CD4-positive, CD25-positive, alpha-beta regulatory T cell (primary cell): ENCODE data around the gene ZBTB7B. TPM values are rescaled to one million over a fixed set of nuclear protein-coding genes. Genes with fewer than 3 reads are reported as not detected.
"Not testable (repeated sequence)": the region's sequence is repeated elsewhere in the genome, so short reads cannot be mapped to it uniquely, and the experiment has no call there.

Experiments used
- ATAC-seq, 2 donors: fragments of 150-1000 bp; cut with Tn5 transposase; one replicate each; pipeline ENCODE4 v1.10.0; 2021; ENCODE audit warnings: low read depth in 2 of 2, moderate number of reproducible peaks in 2 of 2, moderate library complexity in 1 of 2
- DNase-seq, 3 donors: peaks; one replicate each; pipeline versions ENCODE4 v3.0.0 to v3.0.0-alpha.2; 2012 to 2022; ENCODE audit warnings: mixed read lengths in 1 of 3
- H3K27ac ChIP-seq: one replicate; pipeline ENCODE4 v1.7.0; 2013; ENCODE audit warnings: mild to moderate bottlenecking, low read length; ENCODE audit not compliant: insufficient read depth, poor library complexity, severe bottlenecking
- H3K27me3 ChIP-seq: one replicate; pipeline ENCODE4 v1.7.0; 2013; ENCODE audit warnings: low read length; ENCODE audit not compliant: control insufficient read depth, insufficient read depth
- H3K36me3 ChIP-seq: one replicate; pipeline ENCODE4 v1.7.0; 2013; ENCODE audit warnings: mild to moderate bottlenecking, low read length, moderate library complexity; ENCODE audit not compliant: control insufficient read depth, insufficient read depth
- H3K4me1 ChIP-seq: 2 replicates; pipeline ENCODE4 v1.7.0; 2013; ENCODE audit warnings: mild to moderate bottlenecking, low read length; ENCODE audit not compliant: insufficient read depth, control insufficient read depth, poor library complexity, severe bottlenecking
- H3K4me3 ChIP-seq: one replicate; pipeline ENCODE4 v1.7.0; 2013; ENCODE audit warnings: low read depth, mild to moderate bottlenecking, low read length, moderate library complexity
- H3K9me3 ChIP-seq, 2 experiments: 1 replicate in 1 of 2; 2 replicates in 1 of 2; pipeline ENCODE4 v1.7.0; 2013; ENCODE audit warnings: low read length in 2 of 2, mild to moderate bottlenecking in 1 of 2, moderate library complexity in 1 of 2; ENCODE audit not compliant: control insufficient read depth in 2 of 2
- H3K27ac Mint-ChIP-seq, 3 donors: one replicate each; pipeline ENCODE4 v1.8.0; 2020 to 2022; ENCODE audit warnings: mild to moderate bottlenecking in 3 of 3, mixed read lengths in 3 of 3, moderate library complexity in 2 of 3
- H3K27me3 Mint-ChIP-seq: one replicate; pipeline ENCODE4 v1.8.0; 2022; ENCODE audit warnings: mild to moderate bottlenecking, mixed read lengths
- H3K36me3 Mint-ChIP-seq: one replicate; pipeline ENCODE4 v1.8.0; 2020; ENCODE audit warnings: mixed read lengths
- H3K4me1 Mint-ChIP-seq, 4 donors: one replicate each; pipeline ENCODE4 v1.8.0; 2020 to 2022; ENCODE audit warnings: mixed read lengths in 4 of 4, mild to moderate bottlenecking in 1 of 4
- H3K4me3 Mint-ChIP-seq, 4 donors: one replicate each; pipeline ENCODE4 v1.8.0; 2020 to 2022; ENCODE audit warnings: mild to moderate bottlenecking in 4 of 4, mixed read lengths in 4 of 4, moderate library complexity in 3 of 4
- H3K9me3 Mint-ChIP-seq, 7 donors: one replicate each; pipeline ENCODE4 v1.8.0; 2020 to 2022; ENCODE audit warnings: mixed read lengths in 7 of 7, mild to moderate bottlenecking in 3 of 7, moderate library complexity in 2 of 7
- polyA plus RNA-seq, 4 donors: library from polyadenylated mRNA; unstranded; fragments of 300-500 nt; fragmentation: Illumina TruSeq; gene quantifications; one replicate each; pipeline ENCODE4 v1.2.3, GENCODE V29; 2021
- total RNA-seq: library from RNA; stranded (reverse); gene quantifications from one replicate; pipeline ENCODE4 v1.2.3, GENCODE V29; 2022

ZBTB7B gene
- total and polyA plus RNA-seq, 5 donors from 2014 or later: 3.7 to 68.0 (median 6.2) TPM

DNA sequence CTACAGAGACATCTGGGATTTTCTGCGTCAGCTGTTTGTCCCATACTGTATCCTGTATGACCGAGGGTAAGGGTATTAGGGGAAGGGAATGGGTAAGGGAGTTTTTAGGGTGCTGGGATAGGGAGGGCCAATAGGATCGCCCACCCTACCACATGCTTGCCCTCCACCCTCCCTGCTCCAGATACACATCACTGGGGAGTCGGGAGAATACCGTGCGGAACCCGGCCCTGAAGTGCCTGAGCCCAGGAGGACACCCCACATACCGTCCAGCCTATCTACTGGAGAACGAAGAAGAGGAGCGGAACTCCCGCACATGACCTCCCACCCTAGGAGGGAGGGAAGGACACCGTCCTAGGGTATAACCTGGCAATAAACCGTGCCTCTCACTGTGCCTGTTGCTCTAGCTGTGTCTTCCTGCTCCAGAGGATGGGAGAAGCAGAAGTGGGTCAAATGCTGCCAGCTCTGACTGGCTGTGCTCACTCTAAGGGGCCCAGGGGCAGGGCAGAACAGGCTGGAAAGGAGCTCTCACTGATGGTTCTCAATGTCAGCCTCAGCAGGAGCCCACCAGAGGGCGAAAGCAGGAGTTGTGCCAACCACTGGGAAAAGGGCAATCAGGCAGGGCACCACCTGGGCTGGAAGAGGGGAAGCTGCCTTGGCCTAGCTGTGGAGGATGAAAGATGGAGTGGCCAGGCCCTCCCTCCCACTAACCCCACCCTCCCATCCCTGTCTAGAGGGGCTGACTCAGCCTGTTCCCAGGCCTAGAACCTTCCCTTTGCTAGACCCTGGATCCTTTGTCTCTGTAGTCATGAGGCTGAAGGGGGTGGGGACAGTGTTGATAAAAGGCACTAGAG, 9.7 kb upstream of the ZBTB7B start:
- H3K36me3 ChIP-seq: peaks cover 26% of the 10 kb centered on the region
- H3K27ac Mint-ChIP-seq: no peak overlapping the region
- H3K9me3 Mint-ChIP-seq: no peaks in the 10 kb centered on the region
- H3K4me1 ChIP-seq: no peaks in the 10 kb centered on the region
- no peak overlapping the region for H3K27ac ChIP-seq
- H3K4me3 ChIP-seq: no peak overlapping the region
- H3K4me3 Mint-ChIP-seq: no peak overlapping the region
- no peaks in the 10 kb centered on the region for H3K27me3 Mint-ChIP-seq
- H3K36me3 Mint-ChIP-seq: peaks cover 13% of the 10 kb centered on the region
- DNase-seq (no peak), ATAC-seq (no peak)
- H3K27me3 ChIP-seq: no peaks in the 10 kb centered on the region
- no peaks in the 10 kb centered on the region for H3K9me3 ChIP-seq
- peaks cover 0 to 30% (median 7%) of the 10 kb centered on the region in 4 donors for H3K4me1 Mint-ChIP-seq

DNA sequence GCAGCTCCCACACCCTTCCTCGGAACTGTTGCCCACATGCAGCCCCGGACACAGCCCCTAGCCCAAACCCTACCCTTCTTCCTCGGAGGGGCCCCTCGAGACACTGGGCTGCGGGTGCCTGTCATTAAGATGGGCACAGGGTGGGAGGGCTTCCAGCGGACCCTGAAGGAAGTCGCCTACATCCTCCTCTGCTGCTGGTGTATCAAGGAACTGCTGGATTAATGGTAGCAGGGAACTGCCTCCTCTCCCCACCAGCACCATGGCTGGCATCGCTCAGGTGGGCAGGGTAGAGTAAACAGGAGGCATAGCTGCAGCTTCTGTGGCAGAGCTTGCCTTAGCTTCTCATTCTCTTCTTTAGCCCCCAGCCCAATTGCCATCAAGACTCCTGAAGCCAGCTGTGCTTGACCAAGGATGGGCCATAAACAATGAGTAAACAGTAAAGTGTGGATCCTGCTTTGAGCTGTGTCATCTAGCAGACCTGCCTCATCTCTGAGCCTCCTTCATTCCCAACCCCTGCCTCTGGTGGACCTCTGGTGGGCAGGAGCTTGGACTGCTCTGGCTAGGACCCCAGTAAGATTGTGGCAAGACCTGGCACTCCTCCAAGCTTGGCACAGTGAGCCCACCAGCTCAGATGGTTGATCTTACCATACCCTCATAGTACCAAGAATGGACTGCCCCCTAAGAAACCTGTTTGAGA, 8.9 kb upstream of the ZBTB7B start, which contains the start of gene LENEP:
LENEP (plus strand) TSS at position 15 of the 697 bp plus-strand sequence; CDS start at position 37, 22 bp downstream.
- Mint-ChIP-seq H3K9me3 (no peaks in the 10 kb centered on the region), H3K27me3 (no peaks in the 10 kb centered on the region), H3K36me3 (peaks cover 9% of the 10 kb centered on the region), H3K4me1 (peaks cover 0 to 28% (median 8%) of the 10 kb centered on the region in 4 donors), H3K4me3 (peak within 1 kb of the TSS in 1 of 4 donors; percentile 65), H3K27ac (peak within 1 kb of the TSS in 1 of 3 donors; percentile 56)
- DNase-seq: no peak
- H3K27ac ChIP-seq: no peak within 1 kb of the TSS
- H3K4me1 ChIP-seq: peaks cover 2% of the 10 kb centered on the region
- H3K36me3 ChIP-seq: peaks cover 18% of the 10 kb centered on the region
- H3K9me3 ChIP-seq: no peaks in the 10 kb centered on the region
- no peaks in the 10 kb centered on the region for H3K27me3 ChIP-seq
- no peak for ATAC-seq
- no peak within 1 kb of the TSS for H3K4me3 ChIP-seq

DNA sequence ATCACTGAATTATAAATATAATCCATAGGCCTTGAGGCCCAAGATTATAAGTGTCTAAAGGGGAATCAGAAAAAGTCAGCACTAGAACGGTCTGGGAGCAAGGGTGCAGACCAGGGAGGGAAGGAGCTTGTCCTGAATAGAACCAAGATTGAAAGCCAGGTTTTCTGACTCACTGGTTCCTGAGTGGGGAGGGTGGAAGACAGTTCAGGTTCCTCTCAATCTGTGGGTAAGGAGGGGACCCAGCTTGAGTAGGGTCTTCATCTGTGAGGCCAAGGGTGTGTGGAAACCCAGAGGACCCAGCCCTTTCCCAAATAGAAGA, 8.4 kb upstream of the ZBTB7B start:
- Mint-ChIP-seq H3K4me1 (peaks cover 0 to 28% (median 9%) of the 10 kb centered on the region in 4 donors), H3K9me3 (no peaks in the 10 kb centered on the region), H3K4me3 (peak overlapping the region in 1 of 4 donors; percentile 65), H3K27ac (no peak overlapping the region), H3K36me3 (peaks cover 9% of the 10 kb centered on the region), H3K27me3 (no peaks in the 10 kb centered on the region)
- Histone ChIP-seq H3K27ac (no peak overlapping the region), H3K4me1 (peaks cover 7% of the 10 kb centered on the region), H3K27me3 (no peaks in the 10 kb centered on the region), H3K36me3 (peaks cover 15% of the 10 kb centered on the region), H3K9me3 (no peaks in the 10 kb centered on the region), H3K4me3 (no peak overlapping the region)
- ATAC-seq: no peak
- no peak for DNase-seq

DNA sequence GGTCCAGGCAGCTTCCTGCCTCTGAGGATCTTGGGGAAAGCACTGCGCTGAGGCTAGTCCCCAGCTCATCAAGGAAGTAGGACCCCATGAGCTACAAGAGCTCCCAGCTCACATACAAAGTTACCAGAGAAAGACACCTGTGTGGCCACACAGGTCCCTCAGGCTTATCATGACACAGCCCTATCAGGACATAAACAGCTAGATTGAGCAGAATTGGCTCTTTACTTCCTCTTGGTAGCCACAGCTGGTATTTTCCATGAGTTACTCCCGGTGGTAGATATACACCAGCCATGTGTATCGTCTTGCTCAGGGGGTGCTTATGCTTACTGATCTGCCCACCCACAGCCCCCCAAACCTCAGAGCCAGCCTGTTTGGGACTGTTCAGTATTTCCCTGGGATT, 8.0 kb upstream of the ZBTB7B start:
- Histone ChIP-seq H3K9me3 (no peaks in the 10 kb centered on the region), H3K4me3 (no peak overlapping the region), H3K36me3 (peaks cover 11% of the 10 kb centered on the region), H3K27me3 (no peaks in the 10 kb centered on the region), H3K4me1 (peaks cover 10% of the 10 kb centered on the region), H3K27ac (no peak overlapping the region)
- peaks cover 0 to 26% (median 11%) of the 10 kb centered on the region in 4 donors for H3K4me1 Mint-ChIP-seq
- H3K9me3 Mint-ChIP-seq: no peaks in the 10 kb centered on the region
- H3K27ac Mint-ChIP-seq: peak overlapping the region in 2 of 3 donors; percentile 24 to 55
- H3K27me3 Mint-ChIP-seq: no peaks in the 10 kb centered on the region
- H3K4me3 Mint-ChIP-seq: peak overlapping the region in 1 of 4 donors; percentile 65
- DNase-seq: no peak
- no peak for ATAC-seq
- peaks cover 6% of the 10 kb centered on the region for H3K36me3 Mint-ChIP-seq

DNA sequence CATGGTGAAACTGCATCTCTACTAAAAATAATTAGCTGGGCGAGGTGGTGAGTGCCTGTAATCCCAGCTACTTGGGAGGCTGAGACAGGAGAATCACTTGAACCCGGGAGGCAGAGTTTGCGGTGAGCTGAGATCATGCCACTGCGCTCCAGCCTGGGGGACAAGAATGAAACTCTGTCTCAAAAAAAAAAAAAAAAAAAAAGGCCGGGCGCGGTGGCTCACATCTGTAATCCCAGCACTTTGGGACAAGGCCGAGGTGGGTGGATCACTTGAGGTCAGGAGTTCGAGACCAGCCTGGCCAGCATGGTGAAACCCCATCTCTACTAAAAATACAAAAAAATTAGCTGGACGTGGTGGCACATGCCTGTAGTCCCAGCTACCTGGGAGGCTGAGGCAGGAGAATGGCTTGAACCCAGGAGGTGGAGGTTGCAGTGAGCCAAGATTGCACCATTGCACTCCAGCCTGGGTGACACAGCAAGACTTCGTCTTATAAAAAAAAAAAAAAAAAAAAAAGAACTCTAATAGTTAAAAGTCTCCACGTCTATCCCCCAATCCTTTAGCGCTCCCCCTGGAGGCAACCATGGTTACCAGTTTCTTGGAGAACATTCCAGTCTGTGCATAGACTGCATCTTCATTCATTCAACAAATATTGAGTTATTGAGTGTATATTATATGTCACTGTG, 7.2 kb upstream of the ZBTB7B start:
- H3K27me3 ChIP-seq, H3K36me3 Mint-ChIP-seq, H3K9me3 ChIP-seq, H3K9me3 Mint-ChIP-seq, H3K36me3 ChIP-seq, DNase-seq, ATAC-seq, H3K27me3 Mint-ChIP-seq, H3K4me3 ChIP-seq, H3K27ac ChIP-seq: not testable (repeated sequence)
- peaks cover 18% of the 10 kb centered on the region for H3K4me1 ChIP-seq
- Mint-ChIP-seq H3K4me3 (peak overlapping the region in 1 of 4 donors; percentile 65), H3K4me1 (peaks cover 0 to 33% (median 15%) of the 10 kb centered on the region in 4 donors), H3K27ac (peak overlapping the region in 1 of 3 donors; percentile 24)

DNA sequence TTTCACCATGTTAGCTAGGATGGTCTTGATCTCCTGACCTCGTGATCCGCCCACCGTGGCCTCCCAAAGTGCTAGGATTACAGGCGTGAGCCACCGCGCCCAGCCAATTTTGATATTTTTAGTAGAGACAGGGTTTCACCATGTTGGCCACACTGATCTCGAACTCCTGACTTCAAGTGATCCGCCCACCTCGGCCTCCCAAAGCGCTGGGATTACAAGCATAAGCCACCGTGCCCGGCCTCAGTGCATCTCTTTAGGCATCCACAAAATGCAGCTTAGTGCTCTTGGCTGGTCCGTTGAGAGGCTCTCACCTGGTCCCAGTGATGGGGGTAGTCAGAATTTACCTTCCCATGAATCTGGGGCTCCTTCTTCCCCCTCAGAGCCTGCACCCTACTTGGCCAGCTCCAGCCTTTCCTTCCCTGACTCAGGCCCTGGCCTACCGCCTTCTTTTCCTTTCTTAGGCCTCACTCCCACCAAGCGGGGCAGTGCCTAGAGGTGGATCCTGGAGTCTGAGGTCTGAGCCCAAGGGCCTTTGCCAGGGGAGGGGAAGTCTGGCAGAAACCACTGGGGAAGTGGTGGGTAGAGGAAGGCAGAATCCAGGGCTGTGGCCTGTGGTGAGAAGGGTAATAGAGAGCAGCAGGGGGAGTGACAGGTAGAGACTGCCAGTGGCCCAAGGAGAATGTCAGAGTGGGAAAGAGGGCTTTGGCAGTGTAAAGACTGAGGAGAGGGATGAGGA, 5.5 kb upstream of the ZBTB7B start:
- Mint-ChIP-seq H3K36me3 (peaks cover 3% of the 10 kb centered on the region), H3K9me3 (peaks cover 0 to 2% (median 0%) of the 10 kb centered on the region in 7 donors), H3K4me1 (peaks cover 0 to 33% (median 15%) of the 10 kb centered on the region in 4 donors), H3K27ac (peak overlapping the region in 2 of 3 donors; percentile 14 to 73), H3K4me3 (peak overlapping the region in 2 of 4 donors; percentile 27 to 85), H3K27me3 (no peaks in the 10 kb centered on the region)
- Histone ChIP-seq H3K4me1 (peaks cover 29% of the 10 kb centered on the region), H3K4me3 (no peak overlapping the region), H3K9me3 (no peaks in the 10 kb centered on the region), H3K27ac (no peak overlapping the region), H3K36me3 (no peaks in the 10 kb centered on the region), H3K27me3 (no peaks in the 10 kb centered on the region)
- ATAC-seq (no peak), DNase-seq (no peak)

DNA sequence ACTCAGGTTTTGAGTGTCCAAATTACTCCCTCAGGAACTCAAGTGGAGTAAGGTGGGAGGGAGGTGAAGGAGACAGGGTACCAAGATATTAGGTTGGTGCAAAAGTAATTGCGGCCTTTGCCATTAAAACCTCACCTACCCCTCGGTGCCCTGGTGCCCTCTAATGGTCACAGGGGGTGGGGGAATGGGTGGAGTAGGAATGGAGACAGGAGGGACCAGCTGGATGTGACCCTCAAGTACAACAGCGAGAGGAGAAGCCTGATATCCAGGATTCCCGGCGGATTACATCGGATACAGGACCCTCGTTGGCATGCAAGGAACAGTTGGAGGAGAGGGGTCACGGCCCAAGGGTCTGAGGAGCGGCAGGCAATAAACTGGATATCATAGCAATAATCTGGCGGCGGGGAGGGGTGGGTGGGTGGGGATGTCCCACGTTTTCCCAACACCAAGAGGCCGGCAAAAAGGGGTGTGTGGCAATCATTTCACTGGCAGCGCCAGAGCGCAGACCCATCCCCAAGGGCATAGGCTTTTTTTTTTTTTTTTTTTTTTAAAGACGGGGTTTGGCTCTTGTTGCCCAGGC, 4.3 kb upstream of the ZBTB7B start:
- peak overlapping the region in 2 of 4 donors; percentile 33 to 99 for H3K4me3 Mint-ChIP-seq
- no peak overlapping the region for H3K27ac ChIP-seq
- H3K27me3 ChIP-seq: no peaks in the 10 kb centered on the region
- peaks cover 0 to 33% (median 15%) of the 10 kb centered on the region in 4 donors for H3K4me1 Mint-ChIP-seq
- no peak for DNase-seq
- H3K36me3 ChIP-seq: no peaks in the 10 kb centered on the region
- no peaks in the 10 kb centered on the region for H3K36me3 Mint-ChIP-seq
- no peak for ATAC-seq
- peaks cover 36% of the 10 kb centered on the region for H3K4me1 ChIP-seq
- H3K27ac Mint-ChIP-seq: peak overlapping the region in 1 of 3 donors; percentile 83
- no peak overlapping the region for H3K4me3 ChIP-seq
- H3K9me3 Mint-ChIP-seq: peaks cover 0 to 2% (median 0%) of the 10 kb centered on the region in 7 donors
- H3K27me3 Mint-ChIP-seq: no peaks in the 10 kb centered on the region
- no peaks in the 10 kb centered on the region for H3K9me3 ChIP-seq
